ENCODE measurements around the gene OXT. TPM values are rescaled to one million over a fixed set of nuclear protein-coding genes. Genes with fewer than 3 reads are reported as not detected.

OXT gene
- total and polyA plus RNA-seq, 2 of the 13 experiments (the other 11 are each of a cell fraction or from before 2014, with no cell fraction given): not detected

GRCh38 chr20:3117839-3118379, 46.5 kb downstream of the OXT start (continued):
- TF ChIP-seq, protein P1, sequence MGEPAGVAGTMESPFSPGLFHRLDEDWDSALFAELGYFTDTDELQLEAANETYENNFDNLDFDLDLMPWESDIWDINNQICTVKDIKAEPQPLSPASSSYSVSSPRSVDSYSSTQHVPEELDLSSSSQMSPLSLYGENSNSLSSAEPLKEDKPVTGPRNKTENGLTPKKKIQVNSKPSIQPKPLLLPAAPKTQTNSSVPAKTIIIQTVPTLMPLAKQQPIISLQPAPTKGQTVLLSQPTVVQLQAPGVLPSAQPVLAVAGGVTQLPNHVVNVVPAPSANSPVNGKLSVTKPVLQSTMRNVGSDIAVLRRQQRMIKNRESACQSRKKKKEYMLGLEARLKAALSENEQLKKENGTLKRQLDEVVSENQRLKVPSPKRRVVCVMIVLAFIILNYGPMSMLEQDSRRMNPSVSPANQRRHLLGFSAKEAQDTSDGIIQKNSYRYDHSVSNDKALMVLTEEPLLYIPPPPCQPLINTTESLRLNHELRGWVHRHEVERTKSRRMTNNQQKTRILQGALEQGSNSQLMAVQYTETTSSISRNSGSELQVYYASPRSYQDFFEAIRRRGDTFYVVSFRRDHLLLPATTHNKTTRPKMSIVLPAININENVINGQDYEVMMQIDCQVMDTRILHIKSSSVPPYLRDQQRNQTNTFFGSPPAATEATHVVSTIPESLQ (CRISPR knock-in tag; conservative IDR thresholded peaks at IDR 0.05): peak; percentile 84; the same call in 1 of the 2 replicates
- TF ChIP-seq ZSCAN25 (CRISPR knock-in tag; IDR thresholded peaks at IDR 0.05) (peak; percentile 55), ZNF788 (CRISPR knock-in tag; IDR thresholded peaks at IDR 0.05; ENCODE audit: borderline replicate concordance) (peak; percentile 77; the same call in 1 of the 2 replicates), ZSCAN22 (CRISPR knock-in tag; IDR thresholded peaks at IDR 0.05) (peak; percentile 58; the same call in 1 of the 2 replicates), ZGPAT (CRISPR knock-in tag; IDR thresholded peaks at IDR 0.05) (peak; percentile 79), CBX5 (CRISPR knock-in tag; IDR thresholded peaks at IDR 0.05; ENCODE audit: borderline replicate concordance) (peak; percentile 76; the same call in 1 of the 2 replicates), KDM3A (CRISPR knock-in tag; IDR thresholded peaks at IDR 0.05; ENCODE audit: low read depth) (peak; percentile 89), TSC22D2 (CRISPR knock-in tag; IDR thresholded peaks at IDR 0.05; ENCODE audit: borderline replicate concordance) (peak; percentile 84; the same call in 1 of the 2 replicates), ZNF263 (CRISPR knock-in tag; IDR thresholded peaks at IDR 0.05) (peak; percentile 72), AHR (CRISPR knock-in tag; IDR thresholded peaks at IDR 0.05) (0 out of 2 replicates have a peak, but pooled peaks have one; percentile 80), ZKSCAN8 (CRISPR knock-in tag; IDR thresholded peaks at IDR 0.05; ENCODE audit: borderline replicate concordance) (peak; percentile 87), ZMYM4 (CRISPR knock-in tag; IDR thresholded peaks at IDR 0.05) (peak; percentile 64), KLF16 (CRISPR knock-in tag; IDR thresholded peaks at IDR 0.05) (peak in 1 of 2 experiments; percentile 84; a peak in 2 of 4 replicates), MEIS1 (CRISPR knock-in tag; IDR thresholded peaks at IDR 0.05; ENCODE audit: borderline replicate concordance) (peak; percentile 23; the same call in 1 of the 2 replicates), IKZF5 (CRISPR knock-in tag; IDR thresholded peaks at IDR 0.05) (peak; percentile 86), NR2F1 (CRISPR knock-in tag; IDR thresholded peaks at IDR 0.05) (peak in 1 of 2 experiments; percentile 12; a peak in 1 of 4 replicates)
- TF ChIP-seq, protein P2, sequence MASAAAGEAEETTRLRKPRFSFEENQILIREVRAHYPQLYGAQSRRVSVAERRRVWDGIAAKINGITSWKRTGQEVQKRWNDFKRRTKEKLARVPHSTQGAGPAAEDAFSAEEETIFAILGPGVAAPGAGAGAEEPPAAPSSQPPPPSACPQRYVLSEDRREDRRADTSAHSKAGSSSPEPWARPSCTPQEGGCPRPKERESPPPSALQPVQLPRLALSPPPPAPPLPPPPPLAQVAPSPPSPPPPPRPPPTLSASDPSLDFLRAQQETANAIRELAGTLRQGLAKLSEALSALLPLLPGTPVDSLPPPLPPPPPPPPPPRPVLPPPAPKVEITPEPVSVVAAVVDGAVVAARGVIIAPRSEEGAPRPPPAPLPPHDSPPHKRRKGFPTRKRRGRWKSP (CRISPR knock-in tag; IDR thresholded peaks at IDR 0.05): 0 out of 2 replicates have a peak, but pooled peaks have one; percentile 44
- TF ChIP-seq, protein P3, sequence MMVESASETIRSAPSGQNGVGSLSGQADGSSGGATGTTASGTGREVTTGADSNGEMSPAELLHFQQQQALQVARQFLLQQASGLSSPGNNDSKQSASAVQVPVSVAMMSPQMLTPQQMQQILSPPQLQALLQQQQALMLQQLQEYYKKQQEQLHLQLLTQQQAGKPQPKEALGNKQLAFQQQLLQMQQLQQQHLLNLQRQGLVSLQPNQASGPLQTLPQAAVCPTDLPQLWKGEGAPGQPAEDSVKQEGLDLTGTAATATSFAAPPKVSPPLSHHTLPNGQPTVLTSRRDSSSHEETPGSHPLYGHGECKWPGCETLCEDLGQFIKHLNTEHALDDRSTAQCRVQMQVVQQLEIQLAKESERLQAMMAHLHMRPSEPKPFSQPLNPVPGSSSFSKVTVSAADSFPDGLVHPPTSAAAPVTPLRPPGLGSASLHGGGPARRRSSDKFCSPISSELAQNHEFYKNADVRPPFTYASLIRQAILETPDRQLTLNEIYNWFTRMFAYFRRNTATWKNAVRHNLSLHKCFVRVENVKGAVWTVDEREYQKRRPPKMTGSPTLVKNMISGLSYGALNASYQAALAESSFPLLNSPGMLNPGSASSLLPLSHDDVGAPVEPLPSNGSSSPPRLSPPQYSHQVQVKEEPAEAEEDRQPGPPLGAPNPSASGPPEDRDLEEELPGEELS (CRISPR knock-in tag; IDR thresholded peaks at IDR 0.05): peak; percentile 69
- TF ChIP-seq, protein P4, sequence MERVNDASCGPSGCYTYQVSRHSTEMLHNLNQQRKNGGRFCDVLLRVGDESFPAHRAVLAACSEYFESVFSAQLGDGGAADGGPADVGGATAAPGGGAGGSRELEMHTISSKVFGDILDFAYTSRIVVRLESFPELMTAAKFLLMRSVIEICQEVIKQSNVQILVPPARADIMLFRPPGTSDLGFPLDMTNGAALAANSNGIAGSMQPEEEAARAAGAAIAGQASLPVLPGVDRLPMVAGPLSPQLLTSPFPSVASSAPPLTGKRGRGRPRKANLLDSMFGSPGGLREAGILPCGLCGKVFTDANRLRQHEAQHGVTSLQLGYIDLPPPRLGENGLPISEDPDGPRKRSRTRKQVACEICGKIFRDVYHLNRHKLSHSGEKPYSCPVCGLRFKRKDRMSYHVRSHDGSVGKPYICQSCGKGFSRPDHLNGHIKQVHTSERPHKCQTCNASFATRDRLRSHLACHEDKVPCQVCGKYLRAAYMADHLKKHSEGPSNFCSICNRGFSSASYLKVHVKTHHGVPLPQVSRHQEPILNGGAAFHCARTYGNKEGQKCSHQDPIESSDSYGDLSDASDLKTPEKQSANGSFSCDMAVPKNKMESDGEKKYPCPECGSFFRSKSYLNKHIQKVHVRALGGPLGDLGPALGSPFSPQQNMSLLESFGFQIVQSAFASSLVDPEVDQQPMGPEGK (CRISPR knock-in tag; IDR thresholded peaks at IDR 0.05): peak; percentile 75
